CD4-positive, alpha-beta T cell treated with Interleukin-10 for 1 hour (primary cell): ENCODE results near the gene GNAO1.
A peak's percentile ranks its signal among the peaks of the same experiment; 100 is the strongest.

Experiments
- DNase-seq: peaks from one replicate; pipeline ENCODE4 v3.0.0-alpha.2; 2020

Gene GNAO1

DNA sequence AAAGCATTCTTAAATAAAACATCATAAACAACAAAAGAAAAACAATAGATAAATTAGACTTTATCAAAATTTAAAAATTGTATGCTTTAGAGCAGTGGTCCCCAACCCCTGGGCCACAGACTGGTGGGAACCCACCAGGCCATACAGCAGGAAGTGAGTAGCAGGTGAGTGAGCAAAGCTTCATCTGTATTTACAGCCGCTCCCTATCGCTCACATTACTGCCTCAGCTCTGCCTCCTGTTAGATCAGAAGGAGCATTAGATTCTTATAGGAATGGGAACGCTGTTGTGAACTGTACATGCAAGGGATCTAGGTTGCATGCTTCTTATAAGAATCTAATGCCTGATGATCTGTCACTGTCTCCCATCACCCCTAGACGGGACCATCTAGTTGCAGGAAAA, 51.5 kb downstream of the GNAO1 start:
- DNase-seq = no peak

DNA sequence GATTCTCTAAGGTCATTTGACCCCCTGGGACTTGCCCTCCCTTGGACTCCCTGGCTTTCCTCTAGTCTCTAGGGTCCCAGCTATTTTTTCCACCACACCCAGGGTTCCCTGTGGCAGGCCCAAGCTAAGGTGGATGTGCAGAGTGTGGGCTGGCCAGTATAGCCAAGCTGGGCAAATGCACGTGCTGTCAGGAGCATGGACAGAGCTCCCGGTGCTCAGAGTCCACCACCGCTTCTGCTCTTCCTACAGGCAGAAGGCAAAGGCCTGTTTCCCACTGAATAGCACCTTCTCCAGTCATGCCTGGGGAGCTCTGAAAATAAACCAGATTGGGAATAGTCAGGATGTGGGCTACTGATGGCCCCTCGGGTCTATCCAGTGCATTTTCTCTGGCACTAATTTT, 53.3 kb downstream of the GNAO1 start:
- no peak for DNase-seq

DNA sequence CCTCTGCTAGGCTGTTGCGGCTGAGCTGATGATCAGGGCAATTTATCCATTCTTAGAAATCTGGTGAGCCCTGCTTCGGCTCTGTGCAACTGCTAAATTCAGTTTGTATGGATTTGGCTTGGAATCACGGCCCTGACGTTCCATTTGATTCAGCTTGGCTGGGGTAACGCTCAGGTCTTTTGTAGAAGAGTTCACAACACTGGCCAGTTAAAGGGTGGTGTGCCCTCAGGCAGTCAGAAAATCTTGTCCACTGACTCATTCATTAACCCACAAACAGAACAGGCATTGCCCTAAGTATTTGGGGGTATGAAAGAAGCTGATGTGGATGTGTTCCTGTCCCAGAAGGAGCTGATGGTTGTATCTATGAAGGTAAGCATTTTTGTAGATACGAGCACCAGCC, 53.9 kb downstream of the GNAO1 start:
- no peak for DNase-seq

DNA sequence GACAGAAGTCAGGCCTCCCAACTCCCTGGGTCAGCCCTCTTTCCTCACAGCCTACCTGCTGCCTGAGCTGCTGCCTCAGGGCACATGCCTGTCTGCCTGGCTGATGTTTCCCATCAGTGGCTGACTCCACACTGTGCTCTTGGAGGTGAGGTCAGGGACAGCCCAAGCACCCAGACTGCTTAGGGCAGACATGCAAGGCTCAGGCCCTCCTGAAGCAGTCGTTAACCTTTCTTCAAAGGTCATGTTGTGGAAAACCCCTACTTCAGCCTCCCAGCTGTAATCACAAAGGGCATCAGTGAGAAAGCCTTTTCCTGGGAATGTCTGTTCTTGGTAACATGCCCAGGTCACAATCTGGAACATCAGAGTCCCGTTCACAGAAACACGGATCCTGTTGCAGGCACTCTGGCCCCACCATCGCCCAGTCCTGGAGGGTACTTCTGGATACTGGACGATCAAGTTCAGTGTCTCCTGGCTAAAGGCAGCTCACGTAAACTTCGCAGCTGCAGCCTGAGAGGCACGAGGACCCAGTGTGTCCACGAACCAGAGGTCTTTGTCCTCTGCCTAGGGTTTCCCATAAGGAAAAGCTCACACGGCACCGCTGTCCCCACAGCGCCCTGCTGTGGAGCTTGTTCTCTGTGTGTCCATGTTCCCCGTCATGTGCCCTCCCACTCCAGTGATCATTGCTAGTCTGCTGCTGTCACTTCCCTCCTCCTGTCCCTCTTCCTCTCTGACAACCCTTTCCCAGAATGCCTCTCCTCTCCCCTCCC, 54.9 kb downstream of the GNAO1 start:
- DNase-seq = no peak

DNA sequence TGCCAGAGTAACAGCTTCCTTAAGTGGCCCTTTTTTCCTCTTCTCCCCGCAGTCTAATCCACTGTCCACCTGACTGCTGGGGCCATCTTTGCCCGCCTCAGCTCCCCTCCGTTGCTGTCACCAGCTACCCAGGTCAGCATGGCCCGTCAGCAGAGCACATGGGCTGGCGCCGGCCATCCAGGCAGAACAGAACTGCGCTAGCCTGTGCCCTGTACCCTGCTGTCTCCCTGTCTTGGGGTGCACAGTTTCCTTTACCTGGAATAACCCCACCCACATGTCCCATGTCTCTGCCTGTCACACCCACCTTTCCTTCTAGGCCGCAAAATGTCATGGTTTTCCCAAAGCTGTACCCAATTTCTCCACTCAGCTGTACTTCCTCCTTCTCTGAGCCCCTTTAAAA, 55.7 kb downstream of the GNAO1 start:
- no peak for DNase-seq

DNA sequence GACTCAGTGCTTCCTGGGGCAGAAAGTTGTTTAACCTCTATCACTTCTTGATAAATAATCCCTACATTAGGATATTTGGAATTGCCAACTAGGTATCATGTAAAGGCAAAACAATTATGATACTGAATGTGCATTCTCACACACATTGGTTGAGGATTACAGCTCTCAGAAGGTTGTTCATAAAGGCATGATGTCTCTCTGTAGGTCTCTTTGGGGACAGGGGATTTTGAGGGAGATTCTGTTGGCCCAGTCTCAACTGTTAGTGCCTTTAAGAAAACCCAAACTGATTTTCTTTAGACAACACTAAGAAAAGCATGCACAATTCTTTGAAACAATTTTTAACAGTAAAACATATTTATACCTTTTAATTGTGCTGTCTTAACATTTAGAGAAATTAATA, 56.5 kb downstream of the GNAO1 start:
- DNase-seq = no peak

DNA sequence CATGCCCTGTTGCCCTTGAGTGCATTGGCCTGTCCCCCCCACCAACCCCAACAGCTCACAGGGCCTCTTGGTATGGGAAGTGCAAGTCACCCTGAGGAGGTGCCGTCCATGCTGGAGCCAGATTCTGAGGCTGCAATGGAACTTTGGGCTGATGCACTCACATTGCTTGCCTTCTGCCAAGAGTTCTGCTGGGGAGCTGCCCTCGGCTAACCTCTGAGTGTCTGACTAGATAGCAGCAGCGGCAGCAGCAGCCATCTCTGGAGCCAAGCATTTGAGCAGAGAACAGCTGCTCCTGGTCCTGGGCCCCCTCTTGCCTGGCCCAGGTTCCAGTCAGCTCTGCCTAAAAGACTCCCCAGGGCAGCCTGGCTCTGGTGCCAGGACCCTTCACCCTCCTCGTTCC, 61.5 kb downstream of the GNAO1 start:
- no peak for DNase-seq

DNA sequence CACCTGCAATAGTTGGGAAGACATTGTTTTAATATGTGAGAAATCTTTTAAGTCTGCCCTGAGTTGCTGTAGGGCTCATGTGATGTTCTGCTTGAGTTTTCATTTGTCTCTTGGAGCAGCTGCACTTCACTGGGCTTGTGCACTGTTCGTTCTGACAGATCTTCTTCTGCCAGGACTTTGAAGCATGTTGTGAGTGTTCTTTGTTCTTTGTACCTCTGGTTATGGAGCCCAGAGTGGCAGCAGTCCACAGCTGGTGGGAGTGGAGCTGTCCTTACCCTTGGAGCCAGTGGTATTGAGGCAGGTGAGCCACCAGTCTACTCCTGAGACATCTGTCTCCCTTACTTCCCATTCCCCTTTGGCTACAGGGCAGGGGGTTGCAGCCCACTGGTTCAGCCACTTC, 64.6 kb downstream of the GNAO1 start:
- DNase-seq = no peak

DNA sequence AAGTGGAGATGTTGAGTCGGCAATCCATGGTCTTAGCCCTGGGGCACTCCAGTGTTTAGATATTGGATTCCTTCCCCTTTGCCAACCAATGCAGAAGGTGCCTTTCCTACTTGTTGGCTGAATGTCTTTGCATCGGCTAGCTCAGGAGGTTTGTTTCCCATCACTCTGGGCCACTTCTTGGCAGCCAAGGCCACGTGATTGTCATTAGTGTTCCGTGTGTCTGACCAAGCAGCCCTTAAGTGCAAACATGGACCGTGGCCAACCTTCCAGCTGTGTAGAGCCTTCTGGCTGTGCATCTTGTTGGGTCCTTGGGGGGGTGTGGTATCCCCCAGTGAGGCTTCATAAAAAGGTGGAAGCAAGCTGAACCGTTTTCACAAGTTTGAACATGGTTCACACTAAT, 66.0 kb downstream of the GNAO1 start:
- no peak for DNase-seq

DNA sequence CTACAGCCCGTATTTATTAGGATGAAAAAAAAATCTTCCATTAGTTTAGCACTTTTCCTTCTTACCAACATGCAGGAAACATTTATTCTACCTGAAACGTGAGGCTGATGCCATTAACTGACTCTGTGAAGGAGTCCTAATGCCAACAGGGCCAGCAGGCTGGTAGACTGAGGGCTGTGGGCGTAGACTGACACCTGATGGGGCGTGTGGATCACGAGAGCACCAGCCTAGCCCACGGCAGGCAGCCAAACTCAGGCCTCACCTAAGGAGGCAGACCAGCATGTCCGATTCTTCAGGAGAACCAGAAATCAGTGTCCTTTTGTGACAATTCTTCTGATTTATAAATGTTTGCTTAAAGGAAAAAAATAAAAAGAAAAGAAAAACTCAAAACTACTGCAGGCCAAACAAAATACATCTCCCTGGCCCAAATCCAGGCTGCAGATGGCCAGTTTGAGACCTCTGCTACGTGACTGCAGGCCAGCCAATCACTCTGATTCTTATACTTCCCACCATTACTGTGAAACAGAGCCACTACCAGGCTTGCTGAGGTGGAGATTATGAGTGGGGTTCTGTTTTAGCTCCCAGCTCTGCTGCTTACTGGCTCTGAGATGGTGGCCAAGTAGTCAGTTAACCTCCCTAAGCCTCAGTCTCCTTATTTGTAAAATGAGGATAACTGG, 66.5 kb downstream of the GNAO1 start:
- no peak for DNase-seq

DNA sequence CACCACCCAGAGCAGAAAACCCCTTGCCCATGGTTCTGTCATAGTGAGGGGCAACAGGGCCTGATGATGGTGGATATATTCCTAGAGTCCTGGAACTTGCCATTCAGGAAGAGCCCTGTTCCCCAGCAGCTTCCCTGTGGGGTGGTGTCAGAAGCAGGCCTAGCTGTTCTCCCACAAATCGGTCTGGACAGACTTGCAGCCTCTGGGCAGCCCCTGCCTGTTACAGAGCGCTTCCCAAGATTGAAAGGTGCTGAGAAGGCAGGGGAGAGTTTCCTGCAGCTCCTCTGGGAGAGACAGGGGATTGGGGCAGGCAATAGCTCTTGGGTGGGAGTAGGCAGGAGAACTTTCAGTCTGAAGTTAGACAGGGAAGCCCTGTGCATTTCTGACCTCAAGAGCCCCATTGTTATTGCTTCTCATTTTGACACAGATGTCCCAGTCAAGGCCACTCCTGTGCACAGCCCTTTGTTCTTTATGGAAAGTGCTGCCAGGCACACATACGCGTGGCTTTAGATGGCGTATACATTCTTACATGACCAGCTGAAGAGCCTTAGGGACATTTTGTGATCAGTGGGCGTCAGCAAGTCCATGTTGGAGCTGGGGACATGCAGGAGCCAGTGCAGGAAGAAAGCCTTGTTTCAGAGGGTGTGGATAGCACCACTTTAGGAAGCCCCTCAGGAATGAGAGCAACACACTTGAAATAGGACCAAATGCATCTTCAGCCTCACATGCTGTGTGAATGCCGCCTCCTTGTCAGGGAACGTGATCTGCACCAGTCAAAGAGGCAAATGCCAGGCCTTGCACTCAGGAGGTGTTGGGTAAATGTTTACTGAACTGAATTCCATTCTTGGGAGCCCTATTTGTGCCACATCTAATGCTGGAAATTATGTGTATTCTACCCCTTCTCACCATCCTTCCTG, 67.5 kb downstream of the GNAO1 start:
- no peak for DNase-seq

DNA sequence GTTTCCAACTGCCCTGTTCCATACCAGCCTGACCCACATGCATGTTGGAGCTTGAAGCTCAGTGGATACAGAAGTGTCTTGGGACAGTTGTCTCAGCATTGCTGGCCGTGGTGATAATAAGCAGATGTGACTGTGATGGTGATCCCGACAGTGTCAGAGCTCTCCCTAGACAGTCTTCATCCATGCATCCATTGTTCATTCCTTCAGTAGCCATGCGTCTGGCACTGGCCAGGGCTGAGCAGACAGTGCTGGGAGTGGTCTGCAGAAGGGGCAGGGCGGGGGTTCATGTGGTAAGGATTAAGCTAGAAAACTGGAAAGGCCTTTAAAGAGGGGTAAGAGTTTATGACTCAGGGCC, 68.1 kb downstream of the GNAO1 start:
- DNase-seq = no peak

DNA sequence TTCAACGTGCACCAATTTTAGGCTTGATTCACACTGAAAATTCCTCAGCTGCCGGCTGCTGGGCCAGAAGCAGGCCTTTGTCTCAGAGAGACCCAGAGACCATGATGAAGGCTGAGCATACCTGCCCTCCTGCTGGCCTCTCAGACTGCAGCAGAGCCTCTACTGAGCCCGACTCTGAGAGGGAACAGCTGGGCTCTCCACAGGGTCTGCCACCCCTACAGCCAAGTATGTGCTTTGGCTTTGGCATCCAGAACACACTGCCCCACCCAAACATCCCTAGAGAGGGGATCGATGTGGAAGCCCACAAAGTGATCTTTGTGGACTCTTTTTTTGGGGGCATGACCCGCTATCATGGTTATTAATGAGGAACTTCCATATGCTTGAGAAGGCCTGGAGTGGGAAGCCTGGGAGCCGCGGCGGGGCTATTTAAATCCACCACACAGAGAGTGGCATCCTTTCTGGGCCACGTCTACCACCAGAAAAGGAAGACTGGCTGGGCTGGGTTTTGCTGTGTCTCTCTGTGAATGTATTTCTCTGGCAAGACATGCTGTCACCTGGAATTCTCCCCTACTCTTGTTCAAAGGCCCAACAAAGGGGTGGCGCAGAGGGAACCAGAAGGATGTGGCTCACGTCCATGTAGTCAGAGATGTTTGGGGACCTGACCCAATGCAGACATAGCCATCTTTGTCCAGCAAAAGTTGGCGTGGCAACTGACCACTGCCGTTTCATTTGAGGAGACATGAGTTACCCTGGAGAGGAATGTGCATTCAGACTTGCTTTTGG, 69.3 kb downstream of the GNAO1 start:
- DNase-seq = no peak

DNA sequence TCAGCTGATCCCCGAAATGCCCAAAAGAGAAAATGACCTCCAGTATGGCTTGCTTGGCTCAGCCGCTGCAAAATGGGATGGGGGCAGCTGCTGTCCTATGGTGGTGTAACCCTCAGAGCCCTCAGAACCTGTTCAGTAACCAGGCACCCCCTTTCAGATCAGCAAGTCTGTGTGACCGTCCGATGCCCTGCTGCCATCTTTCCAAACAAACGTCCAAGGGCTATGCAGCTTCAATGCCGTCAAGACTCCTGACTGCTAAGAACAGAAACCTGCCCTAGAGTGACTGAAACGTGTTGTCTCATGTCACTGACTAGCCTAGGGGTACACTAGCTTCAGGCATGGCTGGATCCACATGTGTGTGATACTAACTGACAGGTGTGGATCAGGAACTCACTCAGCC, 70.4 kb downstream of the GNAO1 start:
- DNase-seq = no peak

DNA sequence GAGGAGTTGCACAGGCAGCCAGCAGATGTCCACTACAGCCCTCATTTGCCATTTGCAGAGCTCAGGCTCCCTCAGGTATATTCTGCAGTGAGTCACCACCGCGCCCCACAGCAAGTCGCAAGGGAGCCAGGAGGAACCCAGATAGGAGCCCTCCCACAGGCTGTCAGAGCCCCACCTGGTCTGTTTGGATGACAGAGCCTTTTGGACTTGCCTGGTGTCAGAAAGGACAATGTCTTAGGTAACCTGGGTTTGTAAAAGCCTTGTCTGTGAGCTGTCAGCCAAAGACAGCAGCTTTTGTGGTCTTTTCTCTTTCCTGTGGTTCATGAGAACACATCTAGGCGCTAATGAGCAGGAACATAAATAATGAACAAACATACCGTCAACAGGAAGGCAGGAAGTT, 70.9 kb downstream of the GNAO1 start:
- DNase-seq = peak; percentile 74

DNA sequence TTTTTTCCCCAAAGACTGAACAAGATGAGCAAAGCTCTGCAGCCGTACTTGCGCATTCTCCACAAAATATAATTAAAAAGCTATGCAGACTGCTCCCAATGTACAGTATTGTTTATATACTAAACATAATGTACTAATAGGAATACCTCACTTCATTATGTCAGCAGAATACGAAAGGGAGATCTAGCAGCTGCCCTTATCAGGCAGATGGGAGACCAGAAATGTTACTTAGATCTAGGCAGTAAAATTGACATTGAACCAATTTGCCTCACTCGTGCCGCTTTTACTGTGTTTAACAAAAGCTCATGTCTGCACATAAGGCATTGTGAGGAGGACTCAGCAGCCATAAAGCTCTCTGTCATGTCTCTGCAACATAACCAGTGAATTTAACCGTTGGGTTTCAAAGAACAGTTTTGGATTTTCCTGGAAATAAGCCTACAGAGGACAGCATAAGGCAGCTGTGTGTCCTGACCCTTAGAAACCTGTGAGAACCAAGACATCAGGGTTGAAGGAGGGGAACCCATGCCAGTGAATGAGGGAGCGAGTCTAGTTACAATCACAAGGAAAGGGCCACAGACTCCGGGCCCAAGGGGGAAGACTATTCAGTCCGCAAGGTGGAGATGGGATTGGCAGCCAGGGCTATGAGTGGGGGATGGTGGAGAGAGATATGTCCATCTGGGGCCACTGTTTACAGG, 71.4 kb downstream of the GNAO1 start:
- DNase-seq = no peak

DNA sequence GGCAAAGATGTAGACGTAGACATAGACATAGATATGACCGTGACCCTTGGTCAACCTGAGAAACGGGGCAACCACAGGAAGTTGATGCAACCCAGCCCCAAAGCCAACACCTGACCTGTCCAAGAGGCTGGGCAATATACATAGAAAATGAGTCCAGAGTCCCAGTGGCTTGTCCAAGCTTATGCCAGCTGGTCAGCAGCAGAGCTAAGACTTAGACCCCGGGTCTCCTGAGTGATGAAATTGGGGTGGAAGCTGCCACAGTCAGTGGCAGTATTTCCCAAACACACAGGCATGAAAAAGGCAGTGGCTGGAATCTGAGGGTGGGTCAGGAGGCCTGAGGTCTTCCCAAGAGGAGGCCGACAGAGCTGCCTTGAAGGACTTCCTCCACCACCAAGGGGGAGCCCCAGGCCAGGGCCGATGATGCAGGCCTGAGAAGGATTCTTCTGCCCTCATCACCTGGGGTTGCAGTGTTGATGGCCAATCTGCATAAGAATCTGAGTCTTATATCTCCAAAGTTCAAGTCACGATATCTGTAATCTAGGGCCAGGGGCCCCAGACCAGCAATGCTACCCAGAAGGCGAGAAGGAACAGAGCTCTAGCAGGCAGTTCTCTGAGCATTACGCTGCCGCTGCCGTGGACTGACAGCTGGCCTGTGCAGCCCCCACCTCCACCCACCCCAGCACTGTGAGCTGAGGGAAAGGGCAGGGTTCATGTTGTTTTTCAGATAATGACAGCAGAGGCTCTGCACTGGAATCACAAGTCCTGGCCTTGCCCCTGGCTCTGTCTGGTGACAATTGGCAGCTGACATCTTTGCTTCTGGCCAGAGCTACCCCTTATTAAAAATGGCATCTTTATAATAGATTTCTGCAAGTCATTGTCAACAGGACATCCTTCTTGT, 72.7 kb downstream of the GNAO1 start:
- DNase-seq = no peak

DNA sequence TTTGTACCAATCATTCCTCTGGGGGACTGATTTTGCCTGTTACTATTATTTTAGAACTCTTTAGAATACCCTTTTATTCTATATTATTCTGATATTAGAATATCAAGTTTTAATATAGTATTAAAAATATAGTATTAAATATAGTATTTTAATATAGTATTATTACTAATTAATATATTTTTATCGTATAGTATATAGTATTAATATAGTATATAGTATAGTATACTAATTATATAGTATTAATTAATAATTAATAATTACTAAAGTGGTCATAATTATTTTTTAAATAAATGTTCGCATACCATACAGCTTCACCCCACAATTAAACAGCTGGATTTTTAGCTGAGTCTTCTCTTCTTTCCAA, 73.3 kb downstream of the GNAO1 start:
- no peak for DNase-seq

DNA sequence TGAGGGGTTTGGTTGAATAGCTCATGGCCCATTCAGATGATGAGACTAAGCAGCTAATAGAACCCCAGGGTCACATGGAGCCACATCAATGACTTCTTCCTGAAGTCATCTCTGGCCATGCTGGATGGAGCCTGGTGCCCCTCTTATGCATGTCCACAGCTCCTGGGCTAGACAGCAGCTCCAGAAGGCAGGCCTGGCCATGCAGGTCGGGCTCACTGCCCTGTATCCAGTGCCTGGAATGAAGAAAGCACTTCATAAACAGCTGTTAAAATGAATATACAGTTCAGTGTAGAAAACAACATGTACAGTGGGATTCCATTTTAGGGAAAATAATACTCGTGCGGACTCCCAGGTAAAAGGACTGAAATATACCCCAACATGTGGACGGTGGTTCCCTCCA, 73.9 kb downstream of the GNAO1 start:
- DNase-seq = no peak

DNA sequence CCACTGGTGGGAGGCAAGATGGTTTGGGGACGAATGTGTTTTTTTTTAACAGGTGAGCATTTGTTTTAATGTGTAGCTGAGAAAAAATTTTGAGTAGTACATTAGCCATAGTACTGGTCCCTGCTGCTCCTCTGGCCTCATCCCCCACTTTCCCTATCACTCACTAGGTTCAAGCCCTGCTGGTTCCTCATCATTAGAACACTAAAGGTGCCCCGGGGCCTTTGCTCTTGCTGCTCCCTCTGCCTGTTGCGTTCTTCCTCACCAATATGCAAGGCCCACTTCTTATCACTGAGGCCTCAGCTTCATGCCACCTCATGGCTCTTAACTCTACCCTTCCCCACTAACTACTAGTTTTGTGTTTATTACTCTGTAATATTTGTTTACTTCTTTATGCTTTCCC, 74.5 kb downstream of the GNAO1 start:
- DNase-seq = no peak
